Brain pericyte (primary cell): ENCODE data around the gene USP7.

Source experiments
- DNase-seq: peaks from one replicate; pipeline ENCODE4 v3.0.0-alpha.2; 2012; ENCODE audit warnings: low read depth, low spot score

USP7 gene

DNA sequence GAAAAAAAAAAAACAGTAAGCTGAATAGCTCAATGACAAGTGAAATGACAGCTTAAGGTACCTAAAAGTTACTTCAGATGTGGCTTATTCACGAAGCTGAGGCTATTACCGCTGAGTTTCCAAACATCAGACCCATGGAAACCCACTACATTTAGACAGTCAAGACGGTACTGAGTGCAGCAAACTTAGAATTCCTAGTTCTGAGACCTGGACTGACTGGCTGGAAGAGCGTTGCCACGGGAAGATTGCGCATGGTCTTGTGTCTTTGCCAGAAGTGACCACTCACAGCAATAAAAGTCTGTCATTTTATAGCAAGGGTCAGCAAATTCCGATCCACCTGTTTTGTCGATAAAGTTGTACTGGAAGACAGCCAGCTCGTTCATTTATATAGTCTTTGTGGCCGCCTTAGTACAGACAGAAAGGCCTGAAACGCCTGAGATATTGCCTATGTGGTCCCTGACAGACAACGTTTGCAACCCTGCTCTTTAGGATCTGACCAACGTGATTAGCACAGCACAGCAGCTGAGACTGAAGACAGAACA, 62.3 kb downstream of the USP7 start:
- DNase-seq, result no peak

DNA sequence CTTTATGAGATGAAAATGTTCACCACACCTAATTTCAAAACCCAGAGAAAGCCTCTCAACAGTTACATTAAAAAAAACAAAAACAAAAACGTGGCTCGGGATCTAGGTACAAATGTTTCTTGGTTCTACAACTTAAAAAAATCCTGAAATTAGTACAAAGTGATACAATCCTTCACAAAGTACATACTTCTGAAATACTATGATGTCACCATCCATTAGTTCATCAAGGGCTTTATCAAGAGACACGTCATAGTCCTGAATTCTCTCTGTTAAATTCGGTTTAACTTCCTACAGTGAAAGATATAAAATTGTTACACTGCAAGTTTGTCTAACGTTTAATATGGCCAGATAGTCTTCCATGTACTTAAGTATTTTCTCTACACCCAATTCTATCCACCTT, 63.4 kb downstream of the USP7 start:
- DNase-seq, result no peak

GRCh38 chr16:8899709-8900317, 63.9 kb downstream of the USP7 start:
- no peak for DNase-seq

DNA sequence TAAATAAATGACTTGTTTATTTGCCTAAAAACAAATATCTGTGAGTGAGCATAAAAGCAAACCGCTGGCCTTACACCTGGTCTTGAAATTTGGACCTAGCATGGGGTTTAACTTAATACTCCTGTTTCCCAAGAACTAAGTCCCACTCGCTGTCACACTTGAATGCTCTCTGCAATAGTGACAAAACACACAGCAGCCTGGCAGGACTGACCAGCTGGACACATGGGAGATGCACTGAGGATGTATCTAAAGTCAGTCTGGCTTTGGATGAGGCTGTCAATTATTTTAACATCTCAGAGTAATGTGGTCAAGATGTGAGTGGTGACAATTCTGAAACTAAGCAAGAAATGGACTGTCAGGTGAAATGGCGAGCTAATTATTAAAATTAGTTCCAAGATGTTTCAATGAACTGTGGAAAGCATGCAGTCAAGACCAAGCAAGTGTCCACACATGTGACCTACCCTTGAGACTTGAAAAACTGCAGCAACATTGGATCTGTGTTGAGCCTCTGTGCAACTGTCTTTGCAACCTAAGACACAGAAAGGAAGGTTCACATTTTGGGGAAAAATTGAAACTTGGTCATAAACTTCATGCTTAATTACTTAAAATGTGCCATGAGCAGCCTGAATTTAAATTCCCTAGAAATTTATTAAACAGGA, 64.9 kb downstream of the USP7 start:
- DNase-seq, result no peak

- no peak for DNase-seq
These were observed 68.9 kb downstream of the USP7 start for GRCh38 chr16:8894736-8895334.

DNA sequence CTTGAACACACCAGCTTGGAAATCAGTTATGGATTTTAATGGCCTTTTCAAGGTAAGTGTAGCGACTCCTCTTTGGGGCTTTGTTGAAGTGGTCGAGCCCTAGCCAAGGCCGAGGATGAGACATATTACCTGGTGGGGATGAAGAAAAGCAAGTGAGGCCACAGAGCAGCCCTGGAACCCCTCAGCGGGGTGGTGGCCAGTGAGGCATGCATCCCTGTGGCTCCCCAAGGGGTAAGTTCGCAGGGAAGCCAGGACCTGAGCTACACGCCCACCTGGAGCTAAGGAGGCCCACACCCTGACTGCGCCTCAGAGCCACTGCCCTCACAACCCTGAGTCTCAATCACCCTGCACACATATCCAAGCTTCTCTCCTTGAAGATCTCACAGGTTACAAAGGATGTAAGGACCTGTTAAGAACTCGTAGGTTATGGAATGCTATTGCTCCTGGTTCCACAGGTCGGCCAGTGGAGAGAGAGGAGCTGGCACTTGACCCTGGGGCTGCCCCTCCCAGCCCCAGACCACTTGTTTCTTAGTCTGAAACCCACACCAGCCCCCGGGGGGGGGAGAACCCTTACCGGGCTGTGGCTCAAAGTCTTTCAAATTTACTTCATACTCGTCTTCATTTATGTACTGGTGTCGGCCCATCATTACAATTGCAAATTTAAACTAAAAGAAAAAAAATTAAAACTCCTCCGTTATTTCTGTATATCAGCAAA, 69.6 kb downstream of the USP7 start:
- DNase-seq, result no peak

GRCh38 chr16:8893426-8893825, 70.3 kb downstream of the USP7 start:
- DNase-seq, result no peak

DNA sequence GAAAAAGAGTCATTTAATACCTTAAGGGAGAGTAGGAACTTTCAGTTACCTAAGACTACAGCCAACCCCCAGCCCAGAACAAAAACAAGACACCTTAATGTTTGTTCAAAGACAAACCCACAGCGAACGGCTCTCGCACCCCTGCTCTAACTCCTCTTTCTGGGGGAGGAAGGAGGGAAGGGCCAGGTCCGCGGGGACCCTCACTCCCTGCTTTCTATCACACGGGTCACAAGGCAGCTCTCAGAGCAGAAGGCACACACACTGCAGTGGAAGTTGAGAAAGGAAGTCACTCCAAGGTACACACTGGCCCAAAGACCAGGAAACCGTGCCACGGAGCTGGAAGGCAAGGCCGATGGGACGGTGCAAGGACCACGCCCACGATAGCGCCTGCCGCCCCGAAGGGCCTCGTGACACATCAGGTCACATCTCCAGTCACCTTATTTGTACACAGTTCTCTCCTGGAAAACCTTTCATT, 71.6 kb downstream of the USP7 start:
- no peak for DNase-seq

DNA sequence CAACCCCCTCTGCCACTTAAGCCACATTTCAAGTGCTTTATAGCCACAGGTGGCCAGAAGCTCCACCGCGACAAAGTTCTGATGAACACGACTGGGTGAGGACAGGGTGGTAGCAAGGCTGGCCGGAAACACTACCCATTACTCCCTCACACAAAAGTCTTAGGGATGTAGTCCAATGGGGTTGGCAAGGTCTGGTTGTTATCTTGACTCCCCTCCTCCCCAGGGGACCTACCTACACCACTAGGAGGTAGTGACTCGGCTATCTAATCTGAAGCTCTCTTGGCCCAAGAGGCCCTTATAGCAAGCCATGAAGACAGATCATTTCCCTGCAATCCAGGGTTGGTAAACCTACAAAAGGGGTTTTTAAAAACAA, 73.2 kb downstream of the USP7 start:
- DNase-seq, result no peak

DNA sequence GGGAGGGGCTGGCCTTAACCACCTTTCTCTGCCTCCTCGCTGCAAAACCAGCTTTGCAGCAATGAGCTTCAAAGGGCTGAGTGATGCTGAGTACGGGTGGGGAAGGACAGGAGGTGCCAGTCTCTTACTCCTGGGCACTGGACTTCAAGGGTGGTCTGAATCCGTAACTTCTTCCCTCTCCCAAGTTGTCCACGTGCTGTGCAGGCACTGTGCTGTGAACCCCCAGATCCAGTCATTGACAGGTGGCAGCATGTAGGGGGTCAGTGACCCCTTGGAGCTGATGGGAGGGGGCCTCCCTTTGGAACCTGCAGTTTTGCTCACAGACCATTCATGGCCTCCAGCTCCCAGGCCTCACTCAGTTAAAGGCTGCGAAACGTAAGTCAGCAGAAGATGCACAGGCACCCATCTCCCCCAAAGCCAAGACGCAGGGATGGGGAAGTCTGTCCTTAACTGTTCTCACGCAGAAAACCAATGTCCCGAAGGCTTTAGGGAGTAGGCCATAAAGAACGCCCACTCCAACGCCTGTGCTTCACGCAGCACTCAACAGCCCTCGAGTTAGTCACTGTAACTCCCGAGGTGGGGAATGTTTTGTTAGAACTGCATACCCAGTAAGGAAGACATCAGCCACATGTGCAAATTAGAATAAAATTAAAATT, 73.7 kb downstream of the USP7 start:
- no peak for DNase-seq

GRCh38 chr16:8888951-8889892, 74.5 kb downstream of the USP7 start:
- no peak for DNase-seq

GRCh38 chr16:8887952-8888560, 75.7 kb downstream of the USP7 start:
- DNase-seq, result no peak

DNA sequence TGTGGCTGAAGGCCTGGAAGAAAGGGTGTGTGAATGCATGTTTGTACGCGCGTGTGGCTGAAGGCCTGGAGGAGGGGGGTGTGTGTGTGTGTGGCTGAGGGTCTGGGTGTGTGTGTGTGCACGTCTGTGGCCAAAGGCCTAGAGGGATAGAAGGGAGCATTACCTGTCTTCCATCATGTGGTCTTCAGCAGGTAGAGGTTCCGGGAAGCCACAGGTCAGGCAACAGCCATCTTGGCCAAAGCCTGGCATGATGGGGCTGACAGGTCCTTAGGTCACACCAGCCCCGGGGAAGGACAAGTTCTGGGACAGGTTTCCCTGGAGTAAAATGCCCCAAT, 76.3 kb downstream of the USP7 start:
- no peak for DNase-seq

DNA sequence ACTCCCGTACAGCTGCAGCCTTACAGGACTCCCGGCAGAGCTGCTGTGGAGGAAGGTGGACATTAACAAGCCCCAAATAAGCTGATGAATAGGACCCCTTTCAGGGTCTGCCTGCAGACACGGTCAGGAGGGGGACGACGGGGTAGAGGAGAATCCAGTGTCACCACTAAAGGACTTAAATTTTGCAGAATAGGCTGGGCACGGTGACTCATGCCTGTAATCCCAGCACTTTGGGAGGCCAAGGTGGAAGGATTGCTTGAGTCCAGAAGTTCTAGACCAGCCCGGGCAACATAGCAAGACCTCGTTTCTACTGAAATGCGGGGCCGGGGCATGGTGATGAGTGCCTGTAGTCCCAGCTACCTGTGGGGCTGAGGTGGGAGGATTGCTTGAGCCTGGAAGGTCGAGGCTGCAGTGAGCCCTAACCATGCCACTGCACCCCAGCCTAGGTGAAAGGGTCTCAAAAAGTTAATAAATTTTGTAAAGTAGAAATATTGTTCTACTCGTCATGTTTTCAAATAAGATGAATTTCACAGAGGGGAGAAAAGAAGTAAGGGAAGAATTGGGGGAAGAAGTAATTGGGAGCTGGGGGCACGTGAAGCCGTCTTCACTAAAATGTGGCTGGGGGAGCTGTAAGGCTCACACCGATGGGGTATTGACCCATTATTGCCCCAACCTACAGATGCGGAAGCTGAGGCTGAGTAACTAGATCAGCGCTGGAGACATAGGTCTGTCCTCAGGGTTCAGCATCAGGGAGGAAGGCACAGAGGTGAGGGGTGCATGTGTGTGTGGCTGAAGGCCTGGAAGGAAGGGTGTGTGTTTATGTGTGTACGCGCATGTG, 76.9 kb downstream of the USP7 start:
- no peak for DNase-seq

GRCh38 chr16:8885674-8886592, 77.8 kb downstream of the USP7 start:
- no peak for DNase-seq

DNA sequence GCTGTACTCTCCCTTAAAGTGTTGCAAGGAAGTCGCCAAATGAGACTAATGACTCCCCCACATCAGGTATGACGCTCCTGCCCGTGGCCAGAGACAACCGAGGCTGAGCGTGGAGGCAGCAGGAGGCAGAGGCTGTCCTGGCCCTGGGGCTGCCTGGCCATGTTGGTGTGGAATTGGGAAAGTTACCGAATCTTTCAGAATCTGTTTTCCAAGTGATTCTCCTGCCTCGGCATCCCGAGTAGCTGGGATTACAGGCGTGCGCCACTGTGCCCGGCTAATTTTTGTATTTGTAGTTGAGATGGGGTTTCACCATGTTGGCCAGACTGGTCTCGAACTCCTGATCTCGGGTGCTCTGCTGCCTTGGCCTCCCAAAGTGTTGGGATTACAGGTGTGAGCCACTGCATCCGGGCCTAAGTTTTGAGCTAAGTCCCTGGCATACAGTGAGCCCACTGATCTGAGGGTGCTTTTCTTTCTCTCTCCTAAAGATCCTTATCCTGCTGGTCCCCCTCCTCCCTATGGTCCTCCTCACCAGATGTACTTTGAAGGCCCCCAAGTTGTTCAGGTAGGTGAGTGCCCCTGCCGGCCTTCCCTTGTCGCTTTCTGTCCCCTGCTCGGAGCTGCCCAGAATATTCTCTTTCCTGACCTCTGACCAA, 80.9 kb downstream of the USP7 start:
- no peak for DNase-seq

GRCh38 chr16:8882041-8882617, 81.6 kb downstream of the USP7 start, which contains the start of gene LITAFD:
Gene LITAFD (plus strand): TSS chr16:8882351. CDS start chr16:8884356, 2,005 bp downstream.
- no peak for DNase-seq
